Transverse colon (tissue), 4 donors: ENCODE data around the gene NFKB1. TPM values are rescaled to one million over a fixed set of nuclear protein-coding genes. Genes with fewer than 3 reads are reported as not detected.
A peak's percentile ranks its signal among the peaks of the same experiment; 100 is the strongest.

ENCODE experiments used
- DNase-seq: peaks from one replicate; pipeline ENCODE4 v3.0.0-alpha.2; 2019
- H3K27ac ChIP-seq, 4 donors: fragments of 200-600 bp; sonication (generic); 2 replicates each; pipeline ENCODE4 v1.5.1; 2016 to 2018; ENCODE audit warnings: inconsistent platforms in 4 of 4
- H3K27me3 ChIP-seq: fragments of 200-600 bp; sonication (generic); 2 replicates; pipeline ENCODE4 v1.5.1; 2017; ENCODE audit warnings: inconsistent platforms
- H3K36me3 ChIP-seq, 4 donors: fragments of 200-600 bp; sonication (generic); 2 replicates each; pipeline ENCODE4 v1.5.1; 2017 to 2019; ENCODE audit warnings: inconsistent platforms in 4 of 4
- H3K4me1 ChIP-seq, 4 donors: fragments of 200-600 bp; sonication (generic); 2 replicates each; pipeline ENCODE4 v1.5.1; 2017 to 2020; ENCODE audit warnings: inconsistent platforms in 4 of 4
- H3K4me3 ChIP-seq, 4 donors: fragments of 200-600 bp; sonication (generic); 1 replicate in 1 of 4; 2 replicates in 3 of 4; pipeline versions ENCODE4 v1.5.1 to v1.6.1; 2017 to 2019; ENCODE audit warnings: inconsistent platforms in 4 of 4
- H3K9me3 ChIP-seq, 2 donors: fragments of 200-600 bp; sonication (generic); 2 replicates each; pipeline ENCODE4 v1.5.1; 2017 to 2019; ENCODE audit warnings: inconsistent platforms in 2 of 2
- CTCF ChIP-seq, 5 experiments: fragments of 200-600 bp in 3 of 5; fragments of 450-650 bp in 2 of 5; sonication (generic) in 3 of 5; IDR thresholded peaks; 1 replicate in 2 of 5; 2 replicates in 3 of 5; pipeline ENCODE4 v1.5.1; 2016 to 2017; ENCODE audit warnings: antibody characterized with exemption in 5 of 5, inconsistent platforms in 3 of 5, mild to moderate bottlenecking in 2 of 5, moderate library complexity in 1 of 5
- EP300 ChIP-seq: sonication (generic); formaldehyde crosslinking; IDR thresholded peaks from one replicate; pipeline ENCODE4 v1.6.1; 2017; ENCODE audit warnings: antibody characterized with exemption, low read depth
- POLR2A ChIP-seq: fragments of 450-650 bp; IDR thresholded peaks from one replicate; pipeline ENCODE4 v1.6.1; 2016; ENCODE audit warnings: antibody characterized with exemption, mild to moderate bottlenecking, moderate library complexity
- POLR2AphosphoS5 ChIP-seq, 3 donors: sonication (generic); formaldehyde crosslinking; IDR thresholded peaks; one replicate each; pipeline ENCODE4 v1.6.1; 2016; ENCODE audit warnings: antibody characterized with exemption in 3 of 3
- WGBS, 2 donors: methylation state at CpG; one replicate each; pipeline ENCODE4 v1.1.5; 2018; ENCODE audit warnings: low coverage in 1 of 2; 5-methylcytosine and 5-hydroxymethylcytosine counted together
- in situ Hi-C, 4 donors: fragments of 200-750 bp; cut with MboI; loops; one replicate each; pipeline versions ENCODE4 v1.15.0 to v1.15.1; 2017; ENCODE audit warnings: low sequenced_read_pairs in 3 of 4, low pct_ligation_motif_present in 1 of 4, low pct_unique_long_range_greater_than_20kb in 1 of 4
- intact Hi-C: fragments of 100-400 bp; cut with DNase I; formaldehyde crosslinking; loops from one replicate; pipeline ENCODE4 v1.15.1; 2023; ENCODE audit warnings: low total_unique reads
- total RNA-seq, 4 donors: library from RNA; depleted of rRNA; stranded (reverse); fragments of >200 nt; gene quantifications; one replicate each; pipeline ENCODE4 v1.1.0, GENCODE V29; 2016

NFKB1 gene
- total RNA-seq, 4 donors from 2014 or later: 20.9 to 35.8 (median 25.2) TPM

GRCh38 chr4:102624505-102624904, 123.3 kb downstream of the NFKB1 start:
- Histone ChIP-seq H3K4me1 (peaks cover 0 to 17% (median 5%) of the 10 kb centered on the region in 4 donors), H3K27ac (no peak overlapping the region), H3K27me3 (no peaks in the 10 kb centered on the region), H3K4me3 (no peak overlapping the region), H3K9me3 (no peaks in the 10 kb centered on the region), H3K36me3 (no peaks in the 10 kb centered on the region)
- 87 to 91% methylated on average over 3 to 4 of the region's 4 CpGs for WGBS, 2 donors
- in situ Hi-C loops: loop anchor here (5.0 to 25.0 kb wide), 6 partner anchors 180 to 460 kb away; partner anchors contain the start of genes SLC39A8 (in 1 of the 4) and SLC9B1 (in 1 of the 4)
- TF ChIP-seq POLR2A (no peak), CTCF (IDR thresholded peaks at IDR 0.05) (no peak), POLR2AphosphoS5 (IDR thresholded peaks at IDR 0.05) (no peak), EP300 (no peak)
- intact Hi-C loops: loop anchor here (10.0 kb wide), 3 partner anchors 180 to 470 kb away; partner anchors contain the start of gene BDH2
- no peak for DNase-seq

GRCh38 chr4:102625232-102625930, 124.2 kb downstream of the NFKB1 start:
- in situ Hi-C loops (loop anchor here in 3 of 4 donors (10.0 kb wide), 3 partner anchors 181 to 459 kb away; partner anchors contain the start of gene SLC9B1 (in 1 of the 3)), intact Hi-C loops (loop anchor here (10.0 kb wide), 3 partner anchors 181 to 469 kb away; partner anchors contain the start of gene BDH2)

GRCh38 chr4:102627831-102628523, 126.8 kb downstream of the NFKB1 start:
- intact Hi-C loops (loop anchor here (10.0 kb wide), 3 partner anchors 183 to 467 kb away; partner anchors contain the start of gene BDH2), in situ Hi-C loops (loop anchor here in 3 of 4 donors (10.0 kb wide), 3 partner anchors 183 to 457 kb away; partner anchors contain the start of gene SLC9B1 (in 1 of the 3))
- Histone ChIP-seq H3K27ac (no peak overlapping the region), H3K4me3 (no peak overlapping the region), H3K4me1 (peaks cover 0 to 4% (median 0%) of the 10 kb centered on the region in 4 donors), H3K9me3 (no peaks in the 10 kb centered on the region), H3K27me3 (no peaks in the 10 kb centered on the region), H3K36me3 (no peaks in the 10 kb centered on the region)
- no peak for DNase-seq
- WGBS, 2 donors: 60 to 73% methylated on average over 3 of the region's 3 CpGs
- TF ChIP-seq EP300: no peak
- no peak for TF ChIP-seq POLR2A
- TF ChIP-seq POLR2AphosphoS5 (IDR thresholded peaks at IDR 0.05): no peak
- no peak for TF ChIP-seq CTCF (IDR thresholded peaks at IDR 0.05)

More at GRCh38 chr4:102625232-102625930, 124.2 kb downstream of the NFKB1 start:
- no peaks in the 10 kb centered on the region for H3K27me3 ChIP-seq
- no peak overlapping the region for H3K4me3 ChIP-seq
- no peaks in the 10 kb centered on the region for H3K36me3 ChIP-seq
- peak; percentile 42 for DNase-seq
- no peak for TF ChIP-seq EP300
- no peak for TF ChIP-seq POLR2A
- TF ChIP-seq CTCF (IDR thresholded peaks at IDR 0.05): peak in 3 of 5 experiments; percentile 7 to 23 (median 21)
- no peak for TF ChIP-seq POLR2AphosphoS5 (IDR thresholded peaks at IDR 0.05)
- peaks cover 0 to 16% (median 4%) of the 10 kb centered on the region in 4 donors for H3K4me1 ChIP-seq
- WGBS, 2 donors: 63 to 100% methylated on average over 1 to 3 of the region's 3 CpGs
- H3K27ac ChIP-seq: no peak overlapping the region
- H3K9me3 ChIP-seq: no peaks in the 10 kb centered on the region

- Histone ChIP-seq H3K27me3 (no peaks in the 10 kb centered on the region), H3K9me3 (no peaks in the 10 kb centered on the region), H3K27ac (no peak overlapping the region), H3K36me3 (no peaks in the 10 kb centered on the region), H3K4me1 (peaks cover 0 to 4% (median 0%) of the 10 kb centered on the region in 4 donors), H3K4me3 (no peak overlapping the region)
- TF ChIP-seq POLR2A: no peak
- no peak for TF ChIP-seq CTCF (IDR thresholded peaks at IDR 0.05)
- TF ChIP-seq EP300: no peak
- no peak for TF ChIP-seq POLR2AphosphoS5 (IDR thresholded peaks at IDR 0.05)
- intact Hi-C loops: loop anchor here (10.0 kb wide), 3 partner anchors 185 to 465 kb away; partner anchors contain the start of gene BDH2
- DNase-seq: no peak
- WGBS, 2 donors: 90% methylated on average over 13 of the region's 13 CpGs; no CpG with 5 or more reads in 1 of the 2 donors
- in situ Hi-C loops: loop anchor here in 3 of 4 donors (10.0 kb wide), 3 partner anchors 185 to 455 kb away; partner anchors contain the start of gene SLC9B1 (in 1 of the 3)
Measured at GRCh38 chr4:102629673-102630072, 128.5 kb downstream of the NFKB1 start.
